Progenitor cell of endocrine pancreas (in vitro differentiated cells): ENCODE measurements around the gene TSSK6. TPM values are rescaled to one million over a fixed set of nuclear protein-coding genes. Genes with fewer than 3 reads are reported as not detected.

ENCODE experiments used
- DNase-seq: peaks from one replicate; pipeline ENCODE4 v3.0.0; 2021; ENCODE audit warnings: low spot score; ENCODE audit not compliant: unreplicated experiment
- H3K27ac Mint-ChIP-seq: 2 replicates; pipeline ENCODE4 v1.8.0; 2021; ENCODE audit warnings: mild to moderate bottlenecking, moderate library complexity, mixed read lengths
- H3K27me3 Mint-ChIP-seq: 2 replicates; pipeline ENCODE4 v1.8.0; 2021; ENCODE audit warnings: mixed read lengths
- H3K36me3 Mint-ChIP-seq: 2 replicates; pipeline ENCODE4 v1.8.0; 2022; ENCODE audit warnings: mixed read lengths; ENCODE audit not compliant: insufficient read depth
- H3K4me1 Mint-ChIP-seq: 2 replicates; pipeline ENCODE4 v1.8.0; 2021; ENCODE audit warnings: low read depth, mixed read lengths
- H3K4me3 Mint-ChIP-seq: 2 replicates; pipeline ENCODE4 v1.8.0; 2021; ENCODE audit warnings: low read depth, mild to moderate bottlenecking, moderate library complexity, mixed read lengths
- H3K9me3 Mint-ChIP-seq: 2 replicates; pipeline ENCODE4 v1.8.0; 2021; ENCODE audit warnings: low read depth, mixed read lengths
- total RNA-seq: library from RNA; stranded (reverse); gene quantifications from 2 replicates; pipeline ENCODE4 v1.2.1, GENCODE V29; 2021
- TF ChIP-seq, protein P1 (sequence below): fragments of 200-600 bp; sonication (generic); IDR thresholded peaks from one replicate; pipeline ENCODE4 v1.5.0; 2021; ENCODE audit warnings: antibody characterized with exemption, mild to moderate bottlenecking; ENCODE audit not compliant: unreplicated experiment

Gene TSSK6
- total RNA-seq, 1 donor from 2014 or later, result 3.3 TPM

DNA sequence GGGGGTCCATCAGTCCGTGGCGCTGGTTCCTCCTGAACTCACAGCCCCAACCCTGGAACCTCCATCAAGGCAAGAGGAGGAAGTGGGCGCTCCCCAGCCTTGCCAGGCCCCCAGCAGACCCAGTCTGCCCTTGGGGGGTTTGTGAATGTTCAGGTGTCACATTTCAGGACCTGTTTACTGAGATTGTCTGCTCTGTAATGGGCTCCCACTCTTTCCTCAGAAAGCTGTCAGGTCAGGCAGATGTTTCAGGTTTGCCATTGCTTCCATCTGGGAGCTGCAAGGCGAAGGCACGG lies 29.4 kb downstream of the TSSK6 start:
- Mint-ChIP-seq H3K27me3 (no peaks in the 10 kb centered on the region), H3K4me3 (no peak overlapping the region), H3K4me1 (peaks cover 34% of the 10 kb centered on the region), H3K36me3 (peaks cover 4% of the 10 kb centered on the region), H3K27ac (peak overlapping the region; percentile 88), H3K9me3 (no peaks in the 10 kb centered on the region)
- TF ChIP-seq, protein P1, sequence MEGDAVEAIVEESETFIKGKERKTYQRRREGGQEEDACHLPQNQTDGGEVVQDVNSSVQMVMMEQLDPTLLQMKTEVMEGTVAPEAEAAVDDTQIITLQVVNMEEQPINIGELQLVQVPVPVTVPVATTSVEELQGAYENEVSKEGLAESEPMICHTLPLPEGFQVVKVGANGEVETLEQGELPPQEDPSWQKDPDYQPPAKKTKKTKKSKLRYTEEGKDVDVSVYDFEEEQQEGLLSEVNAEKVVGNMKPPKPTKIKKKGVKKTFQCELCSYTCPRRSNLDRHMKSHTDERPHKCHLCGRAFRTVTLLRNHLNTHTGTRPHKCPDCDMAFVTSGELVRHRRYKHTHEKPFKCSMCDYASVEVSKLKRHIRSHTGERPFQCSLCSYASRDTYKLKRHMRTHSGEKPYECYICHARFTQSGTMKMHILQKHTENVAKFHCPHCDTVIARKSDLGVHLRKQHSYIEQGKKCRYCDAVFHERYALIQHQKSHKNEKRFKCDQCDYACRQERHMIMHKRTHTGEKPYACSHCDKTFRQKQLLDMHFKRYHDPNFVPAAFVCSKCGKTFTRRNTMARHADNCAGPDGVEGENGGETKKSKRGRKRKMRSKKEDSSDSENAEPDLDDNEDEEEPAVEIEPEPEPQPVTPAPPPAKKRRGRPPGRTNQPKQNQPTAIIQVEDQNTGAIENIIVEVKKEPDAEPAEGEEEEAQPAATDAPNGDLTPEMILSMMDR, result no peak
- no peak for DNase-seq

- TF ChIP-seq, protein P1, result no peak
- Mint-ChIP-seq H3K9me3 (no peaks in the 10 kb centered on the region), H3K36me3 (peaks cover 3% of the 10 kb centered on the region), H3K27ac (peak overlapping the region; percentile 88), H3K27me3 (no peaks in the 10 kb centered on the region), H3K4me1 (peaks cover 34% of the 10 kb centered on the region), H3K4me3 (no peak overlapping the region)
- DNase-seq, result no peak
Measured at GRCh38 chr19:19485161-19485997, 30.0 kb downstream of the TSSK6 start.

DNA sequence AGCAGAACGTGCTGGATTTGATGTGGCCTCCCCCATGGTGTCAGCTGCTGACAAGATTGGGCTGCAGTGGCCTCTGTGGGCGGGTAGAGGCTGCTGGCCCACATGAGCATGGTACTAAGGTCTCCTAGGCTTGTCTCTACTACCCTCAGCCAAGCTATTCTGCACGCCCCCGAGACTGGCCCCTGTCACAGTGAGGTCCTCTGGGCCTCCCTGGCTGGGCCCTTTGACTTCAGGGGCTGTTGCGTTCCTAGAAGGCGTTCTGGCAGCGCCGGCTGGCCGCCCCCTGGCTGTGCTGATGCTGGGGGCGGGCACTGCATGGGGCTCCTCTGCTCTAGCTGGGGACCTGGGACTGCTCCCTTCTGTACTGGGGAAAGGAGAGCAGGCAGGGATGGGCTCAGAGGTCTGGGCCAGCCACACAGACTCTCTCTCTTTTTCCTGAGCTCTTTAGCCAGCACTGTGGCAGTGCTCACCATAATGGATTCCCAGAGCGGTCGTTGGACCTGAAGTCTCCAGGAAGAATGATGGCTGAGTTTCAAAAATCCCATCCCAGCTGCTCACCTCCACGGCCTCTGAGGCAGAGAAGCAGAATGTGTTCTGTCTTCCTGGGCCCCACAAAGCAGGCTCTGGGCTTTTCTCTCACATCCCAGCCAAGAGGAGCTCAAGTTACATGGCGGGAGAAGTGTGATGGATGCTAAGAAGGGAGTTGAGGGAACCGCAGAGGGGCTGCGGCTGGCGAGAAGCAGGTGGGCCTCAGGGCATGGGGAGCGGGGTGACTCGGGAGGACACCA lies 32.3 kb downstream of the TSSK6 start:
- no peak for DNase-seq
- peaks cover 3% of the 10 kb centered on the region for H3K36me3 Mint-ChIP-seq
- H3K4me1 Mint-ChIP-seq, result peaks cover 12% of the 10 kb centered on the region
- no peaks in the 10 kb centered on the region for H3K27me3 Mint-ChIP-seq
- H3K4me3 Mint-ChIP-seq, result no peak overlapping the region
- peak overlapping the region; percentile 54 for H3K27ac Mint-ChIP-seq
- no peaks in the 10 kb centered on the region for H3K9me3 Mint-ChIP-seq
- TF ChIP-seq, protein P1, result no peak

DNA sequence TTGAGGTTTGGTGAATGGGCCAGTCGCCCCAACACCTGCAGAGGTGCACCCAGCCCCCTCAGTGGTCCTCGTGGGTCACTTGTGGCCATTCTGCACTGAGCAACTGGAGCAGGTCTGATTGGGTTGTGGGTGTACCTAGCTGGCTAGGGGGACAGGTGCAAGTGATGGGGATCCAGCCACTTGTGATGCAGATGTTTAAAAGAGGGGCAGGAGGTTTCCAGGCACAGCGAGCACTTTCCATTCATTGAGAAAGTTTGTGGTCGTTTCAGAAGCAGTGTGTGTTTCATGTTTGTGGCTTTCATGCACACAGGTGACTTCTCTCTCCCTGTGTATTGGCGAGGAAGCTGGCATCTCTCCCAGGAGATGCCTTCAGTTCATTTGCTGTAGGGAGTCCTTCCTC lies 34.7 kb downstream of the TSSK6 start:
- Mint-ChIP-seq H3K4me1 (peaks cover 8% of the 10 kb centered on the region), H3K9me3 (no peaks in the 10 kb centered on the region), H3K36me3 (peaks cover 3% of the 10 kb centered on the region), H3K27ac (no peak overlapping the region), H3K27me3 (no peaks in the 10 kb centered on the region), H3K4me3 (no peak overlapping the region)
- DNase-seq, result no peak
- TF ChIP-seq, protein P1, result no peak

DNA sequence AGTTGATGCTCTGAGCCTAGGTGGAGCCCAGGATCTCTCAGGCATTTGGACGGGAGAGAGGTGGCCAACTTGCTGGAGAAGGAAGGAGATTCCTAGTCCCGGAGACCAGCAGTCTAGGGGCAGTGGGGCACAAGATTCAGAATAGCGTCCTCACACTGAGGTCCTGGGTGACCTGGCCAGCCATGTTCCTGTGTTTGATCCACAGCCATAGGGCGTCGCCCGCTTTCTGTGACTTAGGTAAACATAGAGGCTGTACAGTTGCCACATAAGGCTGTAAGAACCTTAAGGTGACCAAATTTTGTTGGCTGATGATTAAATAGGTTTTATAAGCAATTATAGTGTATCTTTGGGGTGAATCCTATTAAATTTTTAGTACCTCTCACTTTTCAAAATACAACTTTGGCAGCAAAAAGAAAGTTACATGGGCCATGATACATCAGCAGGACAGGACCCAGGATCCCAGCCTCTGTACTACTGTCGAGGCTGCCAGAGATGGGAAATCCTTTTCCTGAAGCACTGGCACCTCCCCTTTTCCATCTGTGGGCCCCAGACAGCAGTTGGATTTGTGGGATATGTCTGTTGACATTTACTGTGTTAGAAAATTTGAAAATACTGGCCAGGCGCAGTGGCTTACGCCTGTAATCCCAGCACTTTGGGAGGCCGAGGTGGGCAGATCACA lies 37.5 kb downstream of the TSSK6 start:
- Mint-ChIP-seq H3K36me3 (no peaks in the 10 kb centered on the region), H3K4me1 (peaks cover 7% of the 10 kb centered on the region), H3K27me3 (no peaks in the 10 kb centered on the region), H3K9me3 (no peaks in the 10 kb centered on the region), H3K27ac (peak overlapping the region; percentile 78), H3K4me3 (no peak overlapping the region)
- TF ChIP-seq, protein P1, result no peak
- DNase-seq, result no peak
